SK-N-SH treated with all-trans-retinoic acid at 6 μM for 48 hours (cell line): ENCODE data around the gene ABLIM1.

ENCODE experiments used
- ARNTL ChIP-seq: fragments of 450-650 bp; formaldehyde crosslinking; IDR thresholded peaks from 2 replicates; pipeline ENCODE4 v1.5.0; 2020; ENCODE audit warnings: low read depth, mild to moderate bottlenecking, moderate library complexity, borderline replicate concordance
- CSDC2 ChIP-seq: fragments of 250-450 bp; sonication (Bioruptor Pico); IDR thresholded peaks from 2 replicates; pipeline ENCODE4 v1.5.0; 2020; ENCODE audit warnings: mild to moderate bottlenecking, moderate library complexity
- GLIS3 ChIP-seq: fragments of 250-450 bp; sonication (Bioruptor Pico); IDR thresholded peaks from 2 replicates; pipeline ENCODE4 v1.5.0; 2020; ENCODE audit warnings: mild to moderate bottlenecking, moderate library complexity
- ISL1 ChIP-seq: fragments of 250-450 bp; sonication (Bioruptor Pico); IDR thresholded peaks from 2 replicates; pipeline ENCODE4 v2.1.2; 2022; ENCODE audit warnings: mild to moderate bottlenecking, moderate library complexity
- RARB ChIP-seq: fragments of 250-450 bp; sonication (Bioruptor Pico); IDR thresholded peaks from 2 replicates; pipeline ENCODE4 v1.8.0; 2021; ENCODE audit warnings: mild to moderate bottlenecking, moderate library complexity
- TCF4 ChIP-seq: fragments of 250-450 bp; sonication (Bioruptor Pico); IDR thresholded peaks from 2 replicates; pipeline ENCODE4 v1.8.0; 2021; ENCODE audit warnings: mild to moderate bottlenecking, moderate library complexity, borderline replicate concordance
- ZNF565 ChIP-seq: fragments of 450-650 bp; formaldehyde crosslinking; conservative IDR thresholded peaks from 2 replicates; pipeline ENCODE4 v1.5.0; 2020; ENCODE audit warnings: low read depth, mild to moderate bottlenecking, moderate library complexity
- ZNF8 ChIP-seq: fragments of 450-650 bp; formaldehyde crosslinking; IDR thresholded peaks from 2 replicates; pipeline ENCODE4 v1.5.0; 2020; ENCODE audit warnings: mild to moderate bottlenecking, moderate library complexity
- TF ChIP-seq, protein P1 (sequence below): fragments of 250-450 bp; sonication (Bioruptor Pico); IDR thresholded peaks from 2 replicates; pipeline ENCODE4 v1.5.1; 2021; ENCODE audit warnings: mild to moderate bottlenecking, moderate library complexity
- TF ChIP-seq, protein P2 (sequence below): fragments of 250-450 bp; sonication (Bioruptor Pico); IDR thresholded peaks from 2 replicates; pipeline ENCODE4 v1.5.0; 2020; ENCODE audit warnings: mild to moderate bottlenecking, moderate library complexity
- TF ChIP-seq, protein P3 (sequence below): fragments of 250-450 bp; sonication (Bioruptor Pico); IDR thresholded peaks from 2 replicates; pipeline ENCODE4 v1.5.1; 2020; ENCODE audit warnings: low read depth, mild to moderate bottlenecking, moderate library complexity

DNA sequence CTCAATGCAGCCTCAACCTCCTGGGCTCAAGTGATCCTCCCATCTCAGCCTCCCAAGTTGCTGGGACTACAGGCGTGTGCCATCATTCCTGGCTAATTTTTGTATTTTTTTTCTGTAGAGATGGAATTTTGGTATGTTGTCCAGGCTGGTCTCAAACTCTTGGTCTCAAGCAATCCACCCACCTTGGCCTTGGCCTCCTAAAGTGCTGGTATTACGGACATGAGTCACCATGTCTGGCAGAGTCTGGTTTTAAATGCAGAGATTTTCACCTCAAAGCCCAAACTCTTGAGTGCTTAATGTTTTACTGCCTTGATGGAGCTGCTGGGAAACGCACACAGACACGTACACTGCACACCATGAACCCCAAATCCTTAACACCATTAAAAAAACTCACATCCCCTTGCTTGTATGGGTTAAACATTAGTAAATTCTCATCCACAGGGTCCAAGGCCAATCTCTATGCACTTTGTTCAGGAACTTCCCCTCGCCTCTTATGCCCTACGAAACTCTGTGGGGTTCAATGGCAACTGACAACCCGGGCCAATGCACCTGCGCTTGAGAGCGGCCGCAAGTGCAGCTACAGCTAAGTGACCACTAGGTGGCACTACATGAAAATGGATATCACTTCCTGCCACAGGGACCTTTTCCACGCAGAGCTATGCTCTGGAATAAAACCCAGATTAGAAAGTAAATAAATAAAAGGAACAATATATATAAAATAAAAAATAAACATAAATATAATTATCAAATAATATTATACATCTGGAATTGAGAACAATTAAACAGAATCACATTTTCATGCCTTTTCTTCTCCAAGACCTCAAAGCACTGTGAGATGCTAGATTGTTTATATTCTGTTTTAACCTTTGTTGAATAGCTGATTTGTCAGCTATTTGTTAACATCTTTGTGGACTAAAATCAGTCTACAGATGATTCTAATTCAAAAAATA lies 186.8 kb downstream of the ABLIM1 start:
- TF ChIP-seq, protein P1, sequence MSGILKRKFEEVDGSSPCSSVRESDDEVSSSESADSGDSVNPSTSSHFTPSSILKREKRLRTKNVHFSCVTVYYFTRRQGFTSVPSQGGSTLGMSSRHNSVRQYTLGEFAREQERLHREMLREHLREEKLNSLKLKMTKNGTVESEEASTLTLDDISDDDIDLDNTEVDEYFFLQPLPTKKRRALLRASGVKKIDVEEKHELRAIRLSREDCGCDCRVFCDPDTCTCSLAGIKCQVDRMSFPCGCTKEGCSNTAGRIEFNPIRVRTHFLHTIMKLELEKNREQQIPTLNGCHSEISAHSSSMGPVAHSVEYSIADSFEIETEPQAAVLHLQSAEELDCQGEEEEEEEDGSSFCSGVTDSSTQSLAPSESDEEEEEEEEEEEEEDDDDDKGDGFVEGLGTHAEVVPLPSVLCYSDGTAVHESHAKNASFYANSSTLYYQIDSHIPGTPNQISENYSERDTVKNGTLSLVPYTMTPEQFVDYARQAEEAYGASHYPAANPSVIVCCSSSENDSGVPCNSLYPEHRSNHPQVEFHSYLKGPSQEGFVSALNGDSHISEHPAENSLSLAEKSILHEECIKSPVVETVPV: no peak
- no peak for TF ChIP-seq RARB (CRISPR knock-in tag)
- TF ChIP-seq GLIS3 (CRISPR knock-in tag): no peak
- TF ChIP-seq ISL1 (CRISPR knock-in tag): no peak
- no peak for TF ChIP-seq ZNF8
- TF ChIP-seq, protein P2, sequence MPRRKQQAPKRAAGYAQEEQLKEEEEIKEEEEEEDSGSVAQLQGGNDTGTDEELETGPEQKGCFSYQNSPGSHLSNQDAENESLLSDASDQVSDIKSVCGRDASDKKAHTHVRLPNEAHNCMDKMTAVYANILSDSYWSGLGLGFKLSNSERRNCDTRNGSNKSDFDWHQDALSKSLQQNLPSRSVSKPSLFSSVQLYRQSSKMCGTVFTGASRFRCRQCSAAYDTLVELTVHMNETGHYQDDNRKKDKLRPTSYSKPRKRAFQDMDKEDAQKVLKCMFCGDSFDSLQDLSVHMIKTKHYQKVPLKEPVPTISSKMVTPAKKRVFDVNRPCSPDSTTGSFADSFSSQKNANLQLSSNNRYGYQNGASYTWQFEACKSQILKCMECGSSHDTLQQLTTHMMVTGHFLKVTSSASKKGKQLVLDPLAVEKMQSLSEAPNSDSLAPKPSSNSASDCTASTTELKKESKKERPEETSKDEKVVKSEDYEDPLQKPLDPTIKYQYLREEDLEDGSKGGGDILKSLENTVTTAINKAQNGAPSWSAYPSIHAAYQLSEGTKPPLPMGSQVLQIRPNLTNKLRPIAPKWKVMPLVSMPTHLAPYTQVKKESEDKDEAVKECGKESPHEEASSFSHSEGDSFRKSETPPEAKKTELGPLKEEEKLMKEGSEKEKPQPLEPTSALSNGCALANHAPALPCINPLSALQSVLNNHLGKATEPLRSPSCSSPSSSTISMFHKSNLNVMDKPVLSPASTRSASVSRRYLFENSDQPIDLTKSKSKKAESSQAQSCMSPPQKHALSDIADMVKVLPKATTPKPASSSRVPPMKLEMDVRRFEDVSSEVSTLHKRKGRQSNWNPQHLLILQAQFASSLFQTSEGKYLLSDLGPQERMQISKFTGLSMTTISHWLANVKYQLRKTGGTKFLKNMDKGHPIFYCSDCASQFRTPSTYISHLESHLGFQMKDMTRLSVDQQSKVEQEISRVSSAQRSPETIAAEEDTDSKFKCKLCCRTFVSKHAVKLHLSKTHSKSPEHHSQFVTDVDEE (CRISPR knock-in tag): no peak
- no peak for TF ChIP-seq ZNF565 (CRISPR knock-in tag)
- TF ChIP-seq, protein P3, sequence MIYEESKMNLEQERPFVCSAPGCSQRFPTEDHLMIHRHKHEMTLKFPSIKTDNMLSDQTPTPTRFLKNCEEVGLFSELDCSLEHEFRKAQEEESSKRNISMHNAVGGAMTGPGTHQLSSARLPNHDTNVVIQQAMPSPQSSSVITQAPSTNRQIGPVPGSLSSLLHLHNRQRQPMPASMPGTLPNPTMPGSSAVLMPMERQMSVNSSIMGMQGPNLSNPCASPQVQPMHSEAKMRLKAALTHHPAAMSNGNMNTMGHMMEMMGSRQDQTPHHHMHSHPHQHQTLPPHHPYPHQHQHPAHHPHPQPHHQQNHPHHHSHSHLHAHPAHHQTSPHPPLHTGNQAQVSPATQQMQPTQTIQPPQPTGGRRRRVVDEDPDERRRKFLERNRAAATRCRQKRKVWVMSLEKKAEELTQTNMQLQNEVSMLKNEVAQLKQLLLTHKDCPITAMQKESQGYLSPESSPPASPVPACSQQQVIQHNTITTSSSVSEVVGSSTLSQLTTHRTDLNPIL (CRISPR knock-in tag): no peak
- no peak for TF ChIP-seq ARNTL (CRISPR knock-in tag)
- no peak for TF ChIP-seq TCF4 (CRISPR knock-in tag)
- no peak for TF ChIP-seq CSDC2
